GM23248 (cell line): ENCODE measurements around the gene PCBP1.

Experiments
- EZH2 ChIP-seq: fragments of 200-600 bp; sonication (generic); IDR thresholded peaks from 2 replicates; pipeline ENCODE4 v1.6.1; 2018; ENCODE audit warnings: antibody characterized with exemption, mild to moderate bottlenecking; ENCODE audit not compliant: insufficient read depth, poor library complexity, severe bottlenecking
- EZH2phosphoT487 ChIP-seq: fragments of 200-600 bp; sonication (generic); IDR thresholded peaks from 2 replicates; pipeline ENCODE4 v1.6.1; 2018; ENCODE audit warnings: antibody characterized with exemption, moderate library complexity, mild to moderate bottlenecking, low read depth; ENCODE audit not compliant: insufficient read depth

DNA sequence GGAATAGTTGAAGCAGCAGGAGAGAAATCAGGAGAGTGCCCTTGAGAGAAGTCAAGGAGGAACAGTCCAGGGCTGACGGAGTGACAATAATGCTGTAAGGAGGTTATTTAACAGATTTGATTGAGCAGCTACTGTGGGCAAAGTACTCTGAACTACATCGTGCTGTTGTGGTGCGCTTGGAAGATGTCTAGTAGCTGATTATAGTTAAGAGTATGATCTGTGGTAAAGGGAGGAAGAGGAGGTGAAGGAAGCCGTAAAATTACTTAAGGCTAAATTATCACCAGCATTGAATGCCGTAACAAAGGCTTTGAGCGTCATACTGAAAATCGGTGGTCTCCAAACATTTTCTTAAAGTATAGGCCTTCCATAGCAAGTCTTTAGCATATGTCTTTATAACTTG lies 4.5 kb downstream of the PCBP1 start:
- TF ChIP-seq EZH2 (no peak), EZH2phosphoT487 (no peak)
